ENCODE results near the gene RAB5B. TPM values are rescaled to one million over a fixed set of nuclear protein-coding genes. Genes with fewer than 3 reads are reported as not detected.

Gene RAB5B
- total RNA-seq, 1 donor from 2014 or later = 111 TPM

DNA sequence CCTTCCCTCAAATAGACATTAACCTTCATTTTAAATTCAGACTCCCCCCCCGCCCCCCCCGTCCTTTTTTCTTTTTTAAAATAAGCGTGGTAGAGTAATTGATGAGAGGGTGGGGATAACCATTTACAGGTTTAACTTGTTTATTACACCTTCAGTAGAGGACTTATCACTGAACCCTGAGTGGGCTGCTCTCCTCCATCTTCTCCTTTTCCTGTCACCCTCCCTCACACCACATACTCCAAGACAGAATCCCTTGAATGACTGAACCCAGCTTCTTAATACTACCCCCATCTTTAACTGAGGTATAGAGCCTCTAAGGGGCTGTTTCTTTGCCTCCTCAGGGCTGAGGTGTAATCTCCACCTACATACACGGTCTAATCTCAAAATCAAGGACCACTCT is 43.3 kb downstream of the RAB5B start:
- TF ChIP-seq, protein P1, sequence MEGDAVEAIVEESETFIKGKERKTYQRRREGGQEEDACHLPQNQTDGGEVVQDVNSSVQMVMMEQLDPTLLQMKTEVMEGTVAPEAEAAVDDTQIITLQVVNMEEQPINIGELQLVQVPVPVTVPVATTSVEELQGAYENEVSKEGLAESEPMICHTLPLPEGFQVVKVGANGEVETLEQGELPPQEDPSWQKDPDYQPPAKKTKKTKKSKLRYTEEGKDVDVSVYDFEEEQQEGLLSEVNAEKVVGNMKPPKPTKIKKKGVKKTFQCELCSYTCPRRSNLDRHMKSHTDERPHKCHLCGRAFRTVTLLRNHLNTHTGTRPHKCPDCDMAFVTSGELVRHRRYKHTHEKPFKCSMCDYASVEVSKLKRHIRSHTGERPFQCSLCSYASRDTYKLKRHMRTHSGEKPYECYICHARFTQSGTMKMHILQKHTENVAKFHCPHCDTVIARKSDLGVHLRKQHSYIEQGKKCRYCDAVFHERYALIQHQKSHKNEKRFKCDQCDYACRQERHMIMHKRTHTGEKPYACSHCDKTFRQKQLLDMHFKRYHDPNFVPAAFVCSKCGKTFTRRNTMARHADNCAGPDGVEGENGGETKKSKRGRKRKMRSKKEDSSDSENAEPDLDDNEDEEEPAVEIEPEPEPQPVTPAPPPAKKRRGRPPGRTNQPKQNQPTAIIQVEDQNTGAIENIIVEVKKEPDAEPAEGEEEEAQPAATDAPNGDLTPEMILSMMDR (IDR thresholded peaks at IDR 0.05; ENCODE audit: borderline replicate concordance) = no peak
- Histone ChIP-seq H3K27me3 (ENCODE audit: low read depth) (no peaks in the 10 kb centered on the region), H3K9me3 (replicated peaks) (no peaks in the 10 kb centered on the region), H3K27ac (replicated peaks) (no peak overlapping the region), H3K36me3 (peaks cover 15% of the 10 kb centered on the region), H3K4me1 (peaks cover 11% of the 10 kb centered on the region), H3K4me3 (no peak overlapping the region)
- no peak for DNase-seq
- intact Hi-C loops (cut with micrococcal nuclease) = no loop called here

DNA sequence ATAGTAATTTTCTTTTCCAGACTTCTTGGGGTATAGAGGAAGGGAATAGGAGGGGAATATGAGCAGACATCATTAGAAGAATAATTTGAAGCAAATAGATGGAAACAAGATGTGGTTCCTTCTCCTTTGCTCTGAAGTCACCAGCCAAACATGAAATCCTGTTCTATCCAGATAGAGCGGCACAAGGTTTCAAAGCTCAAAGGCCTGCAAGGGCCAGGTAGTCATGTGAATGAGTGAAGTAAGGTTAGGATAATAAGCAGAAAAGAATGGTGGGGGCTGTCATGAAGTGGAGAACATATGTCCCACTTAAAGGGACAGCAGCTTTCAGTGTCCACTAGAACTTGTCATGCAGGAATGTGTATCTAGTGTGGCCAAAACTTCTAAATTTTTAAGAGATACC is 44.5 kb downstream of the RAB5B start:
- H3K9me3 ChIP-seq (replicated peaks) = no peaks in the 10 kb centered on the region
- H3K4me1 ChIP-seq = peaks cover 11% of the 10 kb centered on the region
- no peak overlapping the region for H3K4me3 ChIP-seq
- no peak overlapping the region for H3K27ac ChIP-seq (replicated peaks)
- intact Hi-C loops (cut with micrococcal nuclease) = no loop called here
- H3K36me3 ChIP-seq = peaks cover 15% of the 10 kb centered on the region
- TF ChIP-seq, protein P1 (IDR thresholded peaks at IDR 0.05; ENCODE audit: borderline replicate concordance) = no peak
- no peak for DNase-seq
- H3K27me3 ChIP-seq (ENCODE audit: low read depth) = no peaks in the 10 kb centered on the region

DNA sequence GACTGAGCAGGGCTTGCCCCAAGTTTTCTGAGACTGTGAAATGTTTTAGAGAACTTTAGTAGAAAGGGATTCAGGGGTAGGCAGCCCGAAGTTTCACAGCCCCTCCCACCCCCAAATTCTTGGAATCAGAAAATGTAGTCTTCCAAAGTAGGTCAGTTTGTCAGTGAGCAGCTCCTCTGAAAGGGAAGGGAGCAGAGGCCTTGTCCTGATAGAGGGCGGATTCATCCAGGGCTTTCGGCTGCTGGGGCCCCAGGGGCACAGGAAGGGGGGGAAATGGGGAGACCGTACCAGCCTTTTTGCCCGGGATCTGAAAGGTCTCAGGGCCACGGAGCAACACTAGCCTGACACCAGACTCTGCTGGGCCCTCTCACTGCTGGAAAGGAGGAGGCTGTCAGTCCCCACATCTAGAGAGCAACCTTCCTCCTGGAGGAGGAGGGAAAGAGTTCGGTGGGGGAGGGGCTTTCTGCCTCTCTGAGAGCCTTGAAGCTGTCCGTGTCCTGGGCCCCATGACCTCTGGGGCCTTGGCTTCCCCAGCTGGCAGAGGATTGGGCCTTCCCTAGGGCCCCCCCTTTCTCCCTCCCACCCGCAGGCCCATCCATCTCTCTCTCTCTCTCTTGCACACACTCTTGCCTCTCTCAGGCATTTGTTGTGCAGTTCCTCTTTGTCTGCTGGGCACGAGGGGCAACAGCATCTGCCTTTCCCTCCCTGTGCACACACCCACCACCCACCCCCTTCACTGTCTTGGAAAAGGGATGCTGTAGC is 46.7 kb downstream of the RAB5B start, which contains the start of gene IKZF4:
TSS of gene IKZF4 (plus strand) at position 621 of the 762 bp plus-strand sequence. CDS start 451 bp downstream, outside the sequence.
- no peaks in the 10 kb centered on the region for H3K27me3 ChIP-seq (ENCODE audit: low read depth)
- peaks cover 11% of the 10 kb centered on the region for H3K4me1 ChIP-seq
- H3K4me3 ChIP-seq = peak within 1 kb of the TSS; percentile 47
- DNase-seq = no peak
- TF ChIP-seq, protein P1 (IDR thresholded peaks at IDR 0.05; ENCODE audit: borderline replicate concordance) = no peak
- intact Hi-C loops (cut with micrococcal nuclease) = no loop called here
- no peaks in the 10 kb centered on the region for H3K9me3 ChIP-seq (replicated peaks)
- H3K27ac ChIP-seq (replicated peaks) = peak within 1 kb of the TSS; percentile 64
- peaks cover 20% of the 10 kb centered on the region for H3K36me3 ChIP-seq

DNA sequence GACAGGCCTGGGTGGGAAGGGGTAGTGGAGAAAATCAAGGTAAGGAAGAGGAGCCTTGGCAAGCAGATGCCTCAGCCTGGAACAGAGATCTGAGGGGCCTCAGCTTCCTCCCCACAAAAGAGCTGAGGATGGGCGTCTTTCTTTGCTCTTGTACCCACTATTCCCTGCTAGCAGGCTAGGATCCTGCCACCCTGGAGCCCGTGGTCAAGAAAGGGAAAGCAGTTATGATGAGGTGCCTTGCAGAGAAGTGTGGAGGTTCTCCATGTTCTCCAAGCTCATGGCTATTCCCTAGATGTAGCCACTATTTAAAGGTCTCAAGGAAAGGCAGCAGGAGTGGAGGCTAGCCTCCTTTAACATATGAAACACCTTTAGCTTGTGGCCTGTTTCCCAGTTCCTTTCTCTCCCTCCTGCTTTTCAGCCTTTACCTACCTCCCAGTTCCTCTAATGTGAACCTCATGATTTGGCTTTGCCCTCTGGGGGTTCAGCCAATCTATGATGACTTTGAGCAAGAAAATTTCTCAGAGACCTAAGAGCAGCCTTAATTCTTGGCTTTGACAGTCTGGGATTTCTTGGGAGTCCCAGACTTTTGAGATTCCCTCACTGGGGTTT is 48.1 kb downstream of the RAB5B start:
- peaks cover 20% of the 10 kb centered on the region for H3K36me3 ChIP-seq
- H3K27me3 ChIP-seq (ENCODE audit: low read depth) = no peaks in the 10 kb centered on the region
- peaks cover 11% of the 10 kb centered on the region for H3K4me1 ChIP-seq
- intact Hi-C loops (cut with micrococcal nuclease) = no loop called here
- H3K4me3 ChIP-seq = peak overlapping the region; percentile 32
- no peak overlapping the region for H3K27ac ChIP-seq (replicated peaks)
- H3K9me3 ChIP-seq (replicated peaks) = no peaks in the 10 kb centered on the region
- DNase-seq = no peak
- TF ChIP-seq, protein P1 (IDR thresholded peaks at IDR 0.05; ENCODE audit: borderline replicate concordance) = no peak

DNA sequence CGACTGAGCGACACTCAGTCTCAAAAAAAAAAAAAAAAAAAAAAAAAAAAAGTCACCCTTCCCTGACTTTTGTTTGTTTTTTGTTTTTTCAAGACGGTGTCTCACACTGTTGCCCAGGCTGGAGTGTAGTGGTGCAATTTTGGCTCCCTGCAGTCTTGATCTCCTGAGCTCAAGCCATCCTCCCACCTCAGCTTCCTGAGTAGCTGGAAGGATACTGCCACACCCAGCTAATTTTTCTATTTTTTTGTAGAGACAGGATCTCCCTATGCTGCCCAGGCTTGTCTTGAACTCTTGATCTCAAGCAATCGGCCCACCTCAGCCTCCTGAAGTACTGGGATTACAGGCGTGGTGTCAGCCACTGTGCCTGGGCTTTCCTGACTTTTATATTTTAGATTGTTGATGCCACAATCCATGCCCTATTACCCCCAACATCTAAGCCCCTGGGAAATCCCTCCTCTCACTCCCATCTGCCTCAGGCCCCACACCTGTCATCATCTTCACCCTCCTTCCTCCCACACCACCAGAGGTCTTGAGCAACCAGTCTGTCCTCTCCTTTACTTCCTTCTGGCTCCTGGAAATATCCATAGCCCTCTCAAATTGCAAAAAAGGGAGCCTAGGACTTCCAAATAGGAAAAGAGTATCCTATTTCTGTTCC is 54.8 kb downstream of the RAB5B start:
- no peak overlapping the region for H3K4me3 ChIP-seq
- DNase-seq = no peak
- no peaks in the 10 kb centered on the region for H3K27me3 ChIP-seq (ENCODE audit: low read depth)
- H3K36me3 ChIP-seq = peaks cover 24% of the 10 kb centered on the region
- no peak overlapping the region for H3K27ac ChIP-seq (replicated peaks)
- no peaks in the 10 kb centered on the region for H3K4me1 ChIP-seq
- H3K9me3 ChIP-seq (replicated peaks) = no peaks in the 10 kb centered on the region
- intact Hi-C loops (cut with micrococcal nuclease) = no loop called here
- TF ChIP-seq, protein P1 (IDR thresholded peaks at IDR 0.05; ENCODE audit: borderline replicate concordance) = no peak
